Trophoblast cell (in vitro differentiated cells and primary cell): ENCODE results near the gene NAP1L4.

Source experiments
- DNase-seq, 2 donors: peaks; one replicate each; pipeline ENCODE4 v3.0.0-alpha.2; 2016
- H2AFZ ChIP-seq: 2 replicates; pipeline ENCODE4 v1.6.1; 2013; ENCODE audit warnings: low read length, moderate library complexity, mild to moderate bottlenecking; ENCODE audit not compliant: insufficient read depth, poor library complexity
- H2AK5ac ChIP-seq: 2 replicates; pipeline ENCODE4 v1.6.1; 2013; ENCODE audit warnings: mild to moderate bottlenecking, low read length
- H2BK120ac ChIP-seq: 2 replicates; pipeline ENCODE4 v1.6.1; 2013; ENCODE audit warnings: low read length, mild to moderate bottlenecking, moderate library complexity; ENCODE audit not compliant: insufficient read depth, poor library complexity
- H2BK12ac ChIP-seq: 2 replicates; pipeline ENCODE4 v1.6.1; 2013; ENCODE audit warnings: mild to moderate bottlenecking, low read length, moderate library complexity
- H2BK5ac ChIP-seq: 2 replicates; pipeline ENCODE4 v1.6.1; 2013; ENCODE audit warnings: low read length, low read depth, moderate library complexity, mild to moderate bottlenecking; ENCODE audit not compliant: poor library complexity
- H3K14ac ChIP-seq: 2 replicates; pipeline ENCODE4 v1.6.1; 2013; ENCODE audit warnings: mild to moderate bottlenecking, low read length
- H3K18ac ChIP-seq: 2 replicates; pipeline ENCODE4 v1.6.1; 2013; ENCODE audit warnings: mild to moderate bottlenecking, low read length
- H3K23ac ChIP-seq: 2 replicates; pipeline ENCODE4 v1.6.1; 2013; ENCODE audit warnings: low read length
- H3K27ac ChIP-seq: 2 replicates; pipeline ENCODE4 v1.5.1; 2013; ENCODE audit warnings: low read depth, mild to moderate bottlenecking, inconsistent platforms, low read length, moderate library complexity
- H3K27me3 ChIP-seq: 2 replicates; pipeline ENCODE4 v1.6.1; 2013; ENCODE audit warnings: inconsistent platforms, mild to moderate bottlenecking, low read length, moderate library complexity; ENCODE audit not compliant: insufficient read depth
- H3K36me3 ChIP-seq, 2 experiments: 1 replicate in 1 of 2; 2 replicates in 1 of 2; pipeline ENCODE4 v1.6.1; 2013; ENCODE audit warnings: low read length in 2 of 2, mild to moderate bottlenecking in 2 of 2, moderate library complexity in 1 of 2; ENCODE audit not compliant: insufficient read depth in 2 of 2, control insufficient read depth in 1 of 2
- H3K4ac ChIP-seq: 2 replicates; pipeline ENCODE4 v1.6.1; 2013; ENCODE audit warnings: low read depth, mild to moderate bottlenecking, low read length, moderate library complexity
- H3K4me1 ChIP-seq, 2 experiments: 1 replicate in 1 of 2; 2 replicates in 1 of 2; pipeline ENCODE4 v1.6.1; 2013; ENCODE audit warnings: low read length in 2 of 2, mild to moderate bottlenecking in 2 of 2, moderate library complexity in 1 of 2; ENCODE audit not compliant: insufficient read depth in 2 of 2, control insufficient read depth in 1 of 2
- H3K4me2 ChIP-seq: 2 replicates; pipeline ENCODE4 v1.6.1; 2013; ENCODE audit warnings: inconsistent platforms, mild to moderate bottlenecking, low read length, moderate library complexity
- H3K4me3 ChIP-seq: 2 replicates; pipeline ENCODE4 v1.5.1; 2013; ENCODE audit warnings: mild to moderate bottlenecking, low read depth, low read length, inconsistent platforms
- H3K79me1 ChIP-seq: one replicate; pipeline ENCODE4 v1.6.1; 2013; ENCODE audit warnings: low read length
- H3K79me2 ChIP-seq: 2 replicates; pipeline ENCODE4 v1.6.1; 2013; ENCODE audit warnings: low read length, mild to moderate bottlenecking; ENCODE audit not compliant: control insufficient read depth, insufficient read depth, poor library complexity
- H3K9ac ChIP-seq: 2 replicates; pipeline ENCODE4 v1.6.1; 2013; ENCODE audit warnings: mild to moderate bottlenecking, low read length
- H3K9me3 ChIP-seq: 2 replicates; pipeline ENCODE4 v1.6.1; 2013; ENCODE audit warnings: low read depth, mild to moderate bottlenecking, control low read depth, inconsistent platforms, low read length; ENCODE audit not compliant: insufficient read depth
- H4K12ac ChIP-seq: 2 replicates; pipeline ENCODE4 v1.6.1; 2013; ENCODE audit warnings: low read depth, mild to moderate bottlenecking, low read length, moderate library complexity
- H4K8ac ChIP-seq: 2 replicates; pipeline ENCODE4 v1.6.1; 2013; ENCODE audit warnings: low read depth, mild to moderate bottlenecking, low read length, moderate library complexity
- H4K91ac ChIP-seq: one replicate; pipeline ENCODE4 v1.6.1; 2013; ENCODE audit warnings: low read depth, mild to moderate bottlenecking, low read length, moderate library complexity
- WGBS: extraction: QIAGEN DNeasy Blood & Tissue Kit; methylation state at CpG from one replicate; pipeline ENCODE4 v1.1.7; 2013; ENCODE audit warnings: missing lambda C conversion rate; ENCODE audit not compliant: insufficient read length, insufficient coverage; ENCODE audit errors: extremely low coverage; 5-methylcytosine and 5-hydroxymethylcytosine counted together

The NAP1L4 gene

GRCh38 chr11:3020011-3020410 lies 27.9 kb upstream of the NAP1L4 start:
- DNase-seq = no peak
- Histone ChIP-seq H2BK12ac (no peak overlapping the region), H4K91ac (no peak overlapping the region), H3K36me3 (peaks cover 51 to 60% of the 10 kb centered on the region in 2 experiments), H2AK5ac (no peak overlapping the region), H3K23ac (no peak overlapping the region), H3K79me2 (no peaks in the 10 kb centered on the region), H3K9ac (no peak overlapping the region), H2BK120ac (no peak overlapping the region), H3K18ac (no peak overlapping the region), H3K4me3 (no peak overlapping the region), H3K4me2 (no peak overlapping the region), H2BK5ac (no peak overlapping the region), H3K79me1 (no peaks in the 10 kb centered on the region), H3K14ac (no peak overlapping the region), H2AFZ (no peak overlapping the region), H3K27me3 (no peaks in the 10 kb centered on the region), H3K27ac (no peak overlapping the region), H3K4ac (no peak overlapping the region), H4K8ac (no peak overlapping the region), H3K9me3 (no peaks in the 10 kb centered on the region), H4K12ac (no peak overlapping the region), H3K4me1 (peaks cover 6 to 8% of the 10 kb centered on the region in 2 experiments)
- WGBS = no CpG with 5 or more reads among the region's 12 CpGs

- Histone ChIP-seq H2AK5ac (no peak overlapping the region), H3K79me2 (no peaks in the 10 kb centered on the region), H3K4ac (no peak overlapping the region), H3K4me3 (no peak overlapping the region), H4K12ac (no peak overlapping the region), H4K8ac (no peak overlapping the region), H3K27ac (no peak overlapping the region), H3K14ac (no peak overlapping the region), H3K36me3 (peaks cover 60 to 67% of the 10 kb centered on the region in 2 experiments), H4K91ac (no peak overlapping the region), H2BK5ac (no peak overlapping the region), H3K4me1 (peaks cover 6 to 8% of the 10 kb centered on the region in 2 experiments), H2BK120ac (no peak overlapping the region), H3K4me2 (no peak overlapping the region), H3K27me3 (no peaks in the 10 kb centered on the region), H3K79me1 (no peaks in the 10 kb centered on the region), H3K9ac (no peak overlapping the region), H3K23ac (no peak overlapping the region), H2BK12ac (no peak overlapping the region), H3K18ac (no peak overlapping the region), H3K9me3 (peaks cover 3% of the 10 kb centered on the region), H2AFZ (no peak overlapping the region)
- DNase-seq = no peak
- no CpG with 5 or more reads among the region's 5 CpGs for WGBS
Observed at GRCh38 chr11:3018596-3018995, 26.5 kb upstream of the NAP1L4 start.

- Histone ChIP-seq H3K79me1 (no peaks in the 10 kb centered on the region), H3K4me1 (no peaks in the 10 kb centered on the region), H3K9ac (no peak overlapping the region), H3K4me3 (no peak overlapping the region), H3K23ac (no peak overlapping the region), H4K8ac (no peak overlapping the region), H3K27me3 (no peaks in the 10 kb centered on the region), H3K4ac (no peak overlapping the region), H3K18ac (no peak overlapping the region), H2AFZ (no peak overlapping the region), H3K14ac (no peak overlapping the region), H3K27ac (no peak overlapping the region), H2BK12ac (no peak overlapping the region), H3K4me2 (no peak overlapping the region), H4K91ac (no peak overlapping the region), H3K36me3 (peaks cover 64 to 76% of the 10 kb centered on the region in 2 experiments), H2BK5ac (no peak overlapping the region), H4K12ac (no peak overlapping the region), H2BK120ac (no peak overlapping the region), H3K9me3 (peaks cover 3% of the 10 kb centered on the region), H3K79me2 (no peaks in the 10 kb centered on the region), H2AK5ac (no peak overlapping the region)
- DNase-seq = no peak
- WGBS = no CpG with 5 or more reads among the region's 11 CpGs
Observed at GRCh38 chr11:3016861-3017260, 24.7 kb upstream of the NAP1L4 start.

- H3K79me1 ChIP-seq = no peaks in the 10 kb centered on the region
- no CpG with 5 or more reads among the region's 10 CpGs for WGBS
- H2BK12ac ChIP-seq = no peak overlapping the region
- H3K4me1 ChIP-seq = no peaks in the 10 kb centered on the region
- H4K91ac ChIP-seq = no peak overlapping the region
- H2AFZ ChIP-seq = no peak overlapping the region
- no peak overlapping the region for H2AK5ac ChIP-seq
- H3K23ac ChIP-seq = no peak overlapping the region
- no peak overlapping the region for H3K4me3 ChIP-seq
- no peak overlapping the region for H2BK120ac ChIP-seq
- no peaks in the 10 kb centered on the region for H3K27me3 ChIP-seq
- no peak overlapping the region for H3K4ac ChIP-seq
- no peak overlapping the region for H3K9ac ChIP-seq
- H3K14ac ChIP-seq = no peak overlapping the region
- peak; percentile 37 to 48 for DNase-seq
- H3K36me3 ChIP-seq = peaks cover 72 to 80% of the 10 kb centered on the region in 2 experiments
- no peak overlapping the region for H2BK5ac ChIP-seq
- H3K4me2 ChIP-seq = no peak overlapping the region
- H4K8ac ChIP-seq = no peak overlapping the region
- no peak overlapping the region for H4K12ac ChIP-seq
- no peak overlapping the region for H3K27ac ChIP-seq
- no peaks in the 10 kb centered on the region for H3K79me2 ChIP-seq
- H3K18ac ChIP-seq = no peak overlapping the region
- peaks cover 3% of the 10 kb centered on the region for H3K9me3 ChIP-seq
Observed at GRCh38 chr11:3015796-3016195, 23.7 kb upstream of the NAP1L4 start.
